ENCODE data around the gene KRT33B.

DNA sequence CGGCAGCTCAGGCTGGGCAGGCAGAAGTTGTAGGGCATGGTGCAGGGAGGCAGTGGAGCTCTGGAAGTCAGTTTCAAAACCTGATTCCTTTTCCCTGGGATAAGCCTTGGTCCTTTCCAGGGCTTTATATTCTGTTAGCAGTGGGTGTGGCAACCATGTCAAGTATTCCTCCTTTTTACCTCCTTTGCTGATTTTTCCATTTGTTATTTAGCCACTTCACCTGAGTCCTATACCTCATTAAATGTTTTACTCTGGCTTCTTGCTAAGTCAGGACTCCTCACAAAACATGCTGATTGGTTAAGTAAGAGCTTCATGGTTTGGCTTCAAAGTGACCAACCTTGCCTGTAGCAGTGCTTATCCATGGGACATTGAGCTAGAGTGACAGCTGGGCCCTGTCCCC lies at the start of gene KRT33B:
- no peak for TF ChIP-seq CTCF (IDR thresholded peaks at IDR 0.05)
- no peak for TF ChIP-seq POLR2A (IDR thresholded peaks at IDR 0.05)

Data from thyroid gland (tissue), 4 donors.